IMR-90 (cell line): ENCODE results near the gene BCL2L1. TPM values are rescaled to one million over a fixed set of nuclear protein-coding genes. Genes with fewer than 3 reads are reported as not detected.
A peak's percentile ranks its signal among the peaks of the same experiment; 100 is the strongest.

Experiments
- ATAC-seq: fragments of 200-7000 bp; cut with Tn5 transposase; 2 replicates; pipeline ENCODE4 v1.9.1; 2020; ENCODE audit warnings: low read depth, mild to moderate bottlenecking, moderate library complexity
- BruUV-seq: library from RNA; stranded (reverse); fragments of 400-500 nt; replicated peaks from 2 replicates; lab custom pipeline; 2021; lab: Mats Ljungman, UMichigan
- CTCF ChIA-PET: fragments of 300-600 bp; formaldehyde crosslinking; extraction: SDS; loops from one replicate; lab custom pipeline; 2021; ENCODE audit warnings: antibody characterized with exemption; lab: Yijun Ruan, JAX
- POLR2A ChIA-PET: fragments of 300-600 bp; sonication (Branson Sonifier 250); formaldehyde crosslinking; loops from one replicate; lab custom pipeline; 2022; ENCODE audit warnings: antibody characterized with exemption; ENCODE audit not compliant: unreplicated experiment; lab: Charles Lee
- DNase-seq: peaks from one replicate; pipeline ENCODE4 v3.0.0; 2013
- H2AFZ ChIP-seq: replicated peaks from 2 replicates; pipeline ENCODE3; 2013; ENCODE audit warnings: low read length, mild to moderate bottlenecking; ENCODE audit not compliant: poor library complexity
- H2AK5ac ChIP-seq: 2 replicates; pipeline ENCODE4 v1.6.1; 2013; ENCODE audit warnings: low read depth, low read length, inconsistent platforms
- H2AK9ac ChIP-seq: replicated peaks from 2 replicates; pipeline ENCODE3; 2013; ENCODE audit warnings: mild to moderate bottlenecking, low read depth, low read length, moderate library complexity; ENCODE audit not compliant: poor library complexity
- H2BK120ac ChIP-seq: 2 replicates; pipeline ENCODE4 v1.6.1; 2013; ENCODE audit warnings: low read depth, low read length, inconsistent platforms
- H2BK15ac ChIP-seq: 3 replicates; pipeline ENCODE4 v1.6.1; 2013; ENCODE audit warnings: low read depth, low read length, inconsistent platforms
- H2BK20ac ChIP-seq: 2 replicates; pipeline ENCODE4 v1.6.1; 2013; ENCODE audit warnings: low read depth, mild to moderate bottlenecking, inconsistent platforms, low read length, moderate library complexity
- H2BK5ac ChIP-seq: 2 replicates; pipeline ENCODE4 v1.6.1; 2013; ENCODE audit warnings: mild to moderate bottlenecking, low read depth, low read length, inconsistent platforms; ENCODE audit not compliant: poor library complexity, severe bottlenecking
- H3K14ac ChIP-seq: replicated peaks from 2 replicates; pipeline ENCODE4 v1.6.1; 2013; ENCODE audit warnings: low read depth, low read length, inconsistent platforms
- H3K18ac ChIP-seq: 2 replicates; pipeline ENCODE4 v1.6.1; 2013; ENCODE audit warnings: low read depth, low read length, control low read depth
- H3K23ac ChIP-seq: 2 replicates; pipeline ENCODE4 v1.6.1; 2013; ENCODE audit warnings: low read depth, low read length, inconsistent platforms
- H3K27ac ChIP-seq: 2 replicates; pipeline ENCODE4 v1.5.1; 2013; ENCODE audit warnings: mild to moderate bottlenecking, control low read depth, low read length; ENCODE audit not compliant: insufficient read depth
- H3K27me3 ChIP-seq: 2 replicates; pipeline ENCODE4 v1.6.1; 2013; ENCODE audit warnings: low read length; ENCODE audit not compliant: control insufficient read depth, insufficient read depth
- H3K36me3 ChIP-seq: 2 replicates; pipeline ENCODE4 v1.6.1; 2013; ENCODE audit warnings: low read length, mixed read lengths; ENCODE audit not compliant: control insufficient read depth, insufficient read depth
- H3K4ac ChIP-seq: 2 replicates; pipeline ENCODE4 v1.6.1; 2013; ENCODE audit warnings: low read depth, low read length, inconsistent platforms
- H3K4me1 ChIP-seq: 2 replicates; pipeline ENCODE4 v1.6.1; 2013; ENCODE audit warnings: low read length, mixed read lengths; ENCODE audit not compliant: control insufficient read depth, insufficient read depth
- H3K4me2 ChIP-seq: 2 replicates; pipeline ENCODE4 v1.6.1; 2013; ENCODE audit warnings: low read depth, mild to moderate bottlenecking, control low read depth, low read length, moderate library complexity
- H3K4me3 ChIP-seq: 2 replicates; pipeline ENCODE4 v1.5.1; 2013; ENCODE audit warnings: low read depth, mild to moderate bottlenecking, control low read depth, low read length, moderate library complexity; ENCODE audit not compliant: insufficient read depth
- H3K56ac ChIP-seq: 2 replicates; pipeline ENCODE4 v1.6.1; 2013; ENCODE audit warnings: low read length, inconsistent platforms; ENCODE audit not compliant: insufficient read depth; ENCODE audit errors: extremely low read depth
- H3K79me1 ChIP-seq, 2 experiments: 2 replicates each; pipeline ENCODE4 v1.6.1; 2013; ENCODE audit warnings: low read length in 2 of 2, inconsistent platforms in 1 of 2, low read depth in 1 of 2
- H3K9ac ChIP-seq: 2 replicates; pipeline ENCODE4 v1.6.1; 2013; ENCODE audit warnings: low read depth, low read length, control low read depth
- H3K9me1 ChIP-seq: 2 replicates; pipeline ENCODE4 v1.6.1; 2013; ENCODE audit warnings: low read length, inconsistent platforms; ENCODE audit not compliant: insufficient read depth
- H3K9me3 ChIP-seq: 2 replicates; pipeline ENCODE4 v1.6.1; 2013; ENCODE audit warnings: low read length; ENCODE audit not compliant: control insufficient read depth, insufficient read depth
- H4K20me1 ChIP-seq: 2 replicates; pipeline ENCODE4 v1.6.1; 2013; ENCODE audit warnings: low read length, inconsistent platforms; ENCODE audit not compliant: insufficient read depth
- H4K5ac ChIP-seq: 2 replicates; pipeline ENCODE4 v1.6.1; 2013; ENCODE audit warnings: mild to moderate bottlenecking, low read depth, low read length, control low read depth
- H4K8ac ChIP-seq, 2 experiments: 2 replicates each; pipeline ENCODE4 v1.6.1; 2013; ENCODE audit warnings: low read depth in 2 of 2, low read length in 2 of 2, control low read depth in 1 of 2, inconsistent platforms in 1 of 2
- H4K91ac ChIP-seq: 2 replicates; pipeline ENCODE4 v1.6.1; 2013; ENCODE audit warnings: low read depth, low read length, inconsistent platforms; ENCODE audit not compliant: insufficient read depth
- BHLHE40 ChIP-seq: fragments of 150-350 bp; IDR thresholded peaks from 2 replicates; pipeline ENCODE4 v1.6.1; 2016; ENCODE audit warnings: mild to moderate bottlenecking, low read depth, low read length
- CHD1 ChIP-seq: IDR thresholded peaks from 2 replicates; pipeline ENCODE4 v1.6.1; 2012; ENCODE audit warnings: low read depth, low read length, improper control_type of control experiment
- FOS ChIP-seq: fragments of 150-350 bp; IDR thresholded peaks from 2 replicates; pipeline ENCODE4 v1.6.1; 2016; ENCODE audit warnings: low read depth, low read length
- MAZ ChIP-seq: IDR thresholded peaks from 2 replicates; pipeline ENCODE4 v1.6.1; 2012; ENCODE audit warnings: low read depth, mild to moderate bottlenecking, low read length, improper control_type of control experiment, moderate library complexity, borderline replicate concordance
- NFE2L2 ChIP-seq: fragments of 150-350 bp; IDR thresholded peaks from 2 replicates; pipeline ENCODE4 v1.6.1; 2016; ENCODE audit warnings: low read depth, mild to moderate bottlenecking, low read length
- RFX5 ChIP-seq: IDR thresholded peaks from 2 replicates; pipeline ENCODE4 v1.8.0; 2012; ENCODE audit warnings: low read depth, mild to moderate bottlenecking, low read length, moderate library complexity
- WGBS, 2 experiments: methylation state at CpG; one replicate each; pipeline versions ENCODE4 v1.1.5 to v1.1.7; 2013; ENCODE audit warnings: missing lambda C conversion rate in 2 of 2; ENCODE audit not compliant: insufficient read length in 1 of 2; ENCODE audit errors: extremely low coverage in 2 of 2; 5-methylcytosine and 5-hydroxymethylcytosine counted together
- dilution Hi-C: fragments of 300-500 bp; cut with HindIII; formaldehyde crosslinking; loops from one replicate; pipeline ENCODE4 v1.14.3; 2018; ENCODE audit warnings: low sequenced_read_pairs; ENCODE audit not compliant: unreplicated experiment
- in situ Hi-C: fragments of 300-500 bp; cut with MboI; formaldehyde crosslinking; loops from 3 replicates; pipeline ENCODE4 v1.14.3; 2019; ENCODE audit warnings: low sequenced_read_pairs, inconsistent platforms, mixed read lengths
- intact Hi-C: fragments of 100-400 bp; cut with micrococcal nuclease; formaldehyde crosslinking; loops from 2 replicates; pipeline ENCODE4 v1.10.0; 2022
- polyA plus RNA-seq, 3 experiments: library from polyadenylated mRNA; depleted of rRNA; stranded (reverse); fragments of >200 nt; gene quantifications; 2 replicates each; pipeline ENCODE4 v1.2.3, GENCODE V29; 2012; ENCODE audit warnings: low replicate concordance in 1 of 3
- total RNA-seq: library from RNA; depleted of rRNA; stranded (reverse); fragments of >200 nt; gene quantifications from 2 replicates; pipeline ENCODE4 v1.2.3, GENCODE V29; 2012
- TF ChIP-seq, protein P1 (sequence below): fragments of 150-350 bp; IDR thresholded peaks from 2 replicates; pipeline ENCODE4 v1.6.1; 2016; ENCODE audit warnings: low read depth, mild to moderate bottlenecking, low read length, moderate library complexity, borderline replicate concordance
- TF ChIP-seq, protein P2 (sequence below): conservative IDR thresholded peaks from 2 replicates; pipeline ENCODE4 v1.5.1; 2012; ENCODE audit warnings: mild to moderate bottlenecking, low read depth, low read length, improper control_type of control experiment

BCL2L1 gene
- total and polyA plus RNA-seq, 2 of the 4 experiments (the other 2 are of a cell fraction), result 40.2 to 41.9 TPM

DNA sequence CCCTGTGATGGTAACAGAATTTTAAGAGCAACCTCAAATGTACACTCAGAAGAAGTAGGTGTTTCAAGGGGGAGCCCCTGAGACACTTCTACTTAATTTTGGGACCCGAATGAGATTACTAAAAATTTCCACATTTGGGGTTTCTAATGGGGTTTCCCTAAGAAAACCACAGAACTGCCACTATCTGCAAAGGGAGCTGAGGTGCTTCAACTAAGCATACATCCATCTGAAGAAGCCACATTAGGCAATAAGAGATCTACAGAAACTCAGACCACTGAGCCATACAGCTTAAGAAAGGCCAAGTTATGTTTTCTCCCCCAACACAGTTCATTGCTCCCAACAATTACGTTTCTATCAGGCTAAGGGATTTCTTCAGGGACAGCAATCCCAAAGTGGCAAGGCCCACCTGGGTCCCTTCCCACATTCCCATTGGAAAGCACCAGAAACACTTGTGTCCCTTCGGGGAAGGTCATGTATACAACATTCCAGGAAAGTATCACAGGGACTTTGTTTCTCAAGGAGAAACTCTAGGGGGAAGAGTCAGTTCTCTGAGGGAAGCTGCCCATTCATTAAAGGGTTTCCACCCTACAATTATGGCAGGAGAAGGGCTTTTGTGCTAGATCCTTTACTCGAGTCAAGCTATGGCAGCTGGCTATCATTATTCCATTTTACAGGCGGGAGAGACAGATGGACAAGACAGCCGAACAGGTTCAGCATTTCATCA lies 5.0 kb downstream of the BCL2L1 start:
- BruUV-seq, result no TSS peak
- intact Hi-C loops, result no loop called here
- peak overlapping the region; percentile 55; the same call in 1 of the 2 replicates for H3K4ac ChIP-seq
- no peak overlapping the region for H3K27ac ChIP-seq
- H2BK120ac ChIP-seq, result peak overlapping the region; percentile 35; the same call in 1 of the 2 replicates
- H3K4me2 ChIP-seq, result peak overlapping the region; percentile 7; the same call in 1 of the 2 replicates
- peaks cover 27 to 78% of the 10 kb centered on the region in 2 experiments for H3K79me1 ChIP-seq
- no peak overlapping the region for H3K9ac ChIP-seq
- ChIA-PET CTCF (interaction anchor here (0.5 kb wide), 1 partner anchor 12 kb away, joined by 3 read pairs; no protein-coding TSS in a partner anchor), POLR2A (interaction anchor here (0.6 to 0.9 kb wide), 3 partner anchors 56 to 145 kb away, joined by 3 to 7 read pairs (median 3); no protein-coding TSS in a partner anchor)
- H4K20me1 ChIP-seq, result no peaks in the 10 kb centered on the region; the same call in 1 of the 2 replicates
- TF ChIP-seq CHD1, result no peak
- TF ChIP-seq, protein P1, sequence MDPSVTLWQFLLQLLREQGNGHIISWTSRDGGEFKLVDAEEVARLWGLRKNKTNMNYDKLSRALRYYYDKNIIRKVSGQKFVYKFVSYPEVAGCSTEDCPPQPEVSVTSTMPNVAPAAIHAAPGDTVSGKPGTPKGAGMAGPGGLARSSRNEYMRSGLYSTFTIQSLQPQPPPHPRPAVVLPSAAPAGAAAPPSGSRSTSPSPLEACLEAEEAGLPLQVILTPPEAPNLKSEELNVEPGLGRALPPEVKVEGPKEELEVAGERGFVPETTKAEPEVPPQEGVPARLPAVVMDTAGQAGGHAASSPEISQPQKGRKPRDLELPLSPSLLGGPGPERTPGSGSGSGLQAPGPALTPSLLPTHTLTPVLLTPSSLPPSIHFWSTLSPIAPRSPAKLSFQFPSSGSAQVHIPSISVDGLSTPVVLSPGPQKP, result no peak
- TF ChIP-seq BHLHE40, result no peak
- no peak for TF ChIP-seq MAZ
- no peak for TF ChIP-seq RFX5
- TF ChIP-seq NFE2L2, result no peak
- TF ChIP-seq FOS, result no peak
- TF ChIP-seq, protein P2, sequence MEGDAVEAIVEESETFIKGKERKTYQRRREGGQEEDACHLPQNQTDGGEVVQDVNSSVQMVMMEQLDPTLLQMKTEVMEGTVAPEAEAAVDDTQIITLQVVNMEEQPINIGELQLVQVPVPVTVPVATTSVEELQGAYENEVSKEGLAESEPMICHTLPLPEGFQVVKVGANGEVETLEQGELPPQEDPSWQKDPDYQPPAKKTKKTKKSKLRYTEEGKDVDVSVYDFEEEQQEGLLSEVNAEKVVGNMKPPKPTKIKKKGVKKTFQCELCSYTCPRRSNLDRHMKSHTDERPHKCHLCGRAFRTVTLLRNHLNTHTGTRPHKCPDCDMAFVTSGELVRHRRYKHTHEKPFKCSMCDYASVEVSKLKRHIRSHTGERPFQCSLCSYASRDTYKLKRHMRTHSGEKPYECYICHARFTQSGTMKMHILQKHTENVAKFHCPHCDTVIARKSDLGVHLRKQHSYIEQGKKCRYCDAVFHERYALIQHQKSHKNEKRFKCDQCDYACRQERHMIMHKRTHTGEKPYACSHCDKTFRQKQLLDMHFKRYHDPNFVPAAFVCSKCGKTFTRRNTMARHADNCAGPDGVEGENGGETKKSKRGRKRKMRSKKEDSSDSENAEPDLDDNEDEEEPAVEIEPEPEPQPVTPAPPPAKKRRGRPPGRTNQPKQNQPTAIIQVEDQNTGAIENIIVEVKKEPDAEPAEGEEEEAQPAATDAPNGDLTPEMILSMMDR, result no peak
- no peak overlapping the region for H3K56ac ChIP-seq
- H3K23ac ChIP-seq, result peak overlapping the region; percentile 94
- ATAC-seq (no peak), DNase-seq (no peak)
- peak overlapping the region; percentile 85 for H3K14ac ChIP-seq
- H3K9me3 ChIP-seq, result no peaks in the 10 kb centered on the region
- H2AK5ac ChIP-seq, result peak overlapping the region; percentile 63
- H2BK15ac ChIP-seq, result peak overlapping the region; percentile 89; the same call in 2 of the 3 replicates
- H3K4me1 ChIP-seq, result peaks cover 36% of the 10 kb centered on the region
- dilution Hi-C loops, result no loop called here
- H3K27me3 ChIP-seq, result no peaks in the 10 kb centered on the region
- H3K9me1 ChIP-seq, result peaks cover 33% of the 10 kb centered on the region
- peaks cover 31% of the 10 kb centered on the region for H3K36me3 ChIP-seq
- H4K8ac ChIP-seq, result peak overlapping the region in 1 of 2 experiments; percentile 32; a peak in 1 of 4 replicates
- H3K18ac ChIP-seq, result no peak overlapping the region
- no peak overlapping the region; the same call in 1 of the 2 replicates for H4K5ac ChIP-seq
- no peak overlapping the region for H3K4me3 ChIP-seq
- H2BK20ac ChIP-seq, result peak overlapping the region; percentile 60
- H2AK9ac ChIP-seq, result no peak overlapping the region
- no peak overlapping the region for H2AFZ ChIP-seq
- peak overlapping the region; percentile 68 for H2BK5ac ChIP-seq
- H4K91ac ChIP-seq, result peak overlapping the region; percentile 38; the same call in 1 of the 2 replicates
- in situ Hi-C loops, result no loop called here
- WGBS, 2 experiments, result no CpG with 5 or more reads among the region's 6 CpGs
